Urinary bladder (tissue), 4 donors: Measurements from ENCODE around the gene ELK1. TPM values are rescaled to one million over a fixed set of nuclear protein-coding genes. Genes with fewer than 3 reads are reported as not detected.

Experiments
- DNase-seq: peaks from one replicate; pipeline ENCODE4 v3.0.0-alpha.2; 2015; ENCODE audit errors: extremely low spot score
- H3K27ac ChIP-seq: one replicate; pipeline ENCODE4 v1.5.1; 2013; ENCODE audit warnings: low read depth, mild to moderate bottlenecking, moderate library complexity
- H3K36me3 ChIP-seq: one replicate; pipeline ENCODE4 v1.6.1; 2013; ENCODE audit warnings: mild to moderate bottlenecking, moderate library complexity; ENCODE audit not compliant: insufficient read depth
- H3K4me1 ChIP-seq: one replicate; pipeline ENCODE4 v1.6.1; 2013; ENCODE audit warnings: mild to moderate bottlenecking, moderate library complexity; ENCODE audit not compliant: insufficient read depth
- H3K4me3 ChIP-seq: one replicate; pipeline ENCODE4 v1.5.1; 2013; ENCODE audit warnings: low read depth, low read length
- WGBS: extraction: QIAGEN DNeasy Blood & Tissue Kit; methylation state at CpG from one replicate; pipeline ENCODE4 v1.1.7; 2013; 5-methylcytosine and 5-hydroxymethylcytosine counted together
- polyA plus RNA-seq: library from polyadenylated mRNA; stranded (reverse); fragments of 200-250 nt; gene quantifications from one replicate; pipeline ENCODE4 v1.2.3, GENCODE V29; 2013
- small RNA-seq: library from RNA; depleted of rRNA; stranded (forward); fragments of <200 nt; gene quantifications from one replicate; pipeline ENCODE3, GENCODE V24; 2014
- total RNA-seq: library from RNA; depleted of rRNA; stranded (reverse); fragments of >200 nt; gene quantifications from one replicate; pipeline ENCODE4 v1.2.3, GENCODE V29; 2014
- donor health status: healthy with polysubstance abuse.
- donor health status: healthy.

ELK1 gene
- total and polyA plus RNA-seq, 2 donors: 8.6 to 30.2 TPM

GRCh38 chrX:47587091-47587891 is 63.1 kb downstream of the ELK1 start:
- DNase-seq: no peak
- Histone ChIP-seq H3K4me3 (no peak overlapping the region), H3K4me1 (no peaks in the 10 kb centered on the region), H3K36me3 (no peaks in the 10 kb centered on the region), H3K27ac (no peak overlapping the region)
- WGBS: 61% methylated on average over 4 of the region's 4 CpGs

- Histone ChIP-seq H3K27ac (no peak overlapping the region), H3K4me3 (no peak overlapping the region), H3K4me1 (no peaks in the 10 kb centered on the region), H3K36me3 (no peaks in the 10 kb centered on the region)
- DNase-seq: no peak
- 68% methylated on average over 11 of the region's 11 CpGs for WGBS
Measured at GRCh38 chrX:47586043-47586787, 64.1 kb downstream of the ELK1 start.

Small RNA genes within 50 kb of the gene (small RNA-seq; reads per million reads assigned to genes)
- not detected for gene MIR4769

Other genes starting within 250 kb of the ELK1 start
- 14.5 TPM for gene ZNF41, start 167.3 kb downstream of the ELK1 start, total RNA-seq
- gene ZNF41, start 167.3 kb downstream of the ELK1 start, polyA plus RNA-seq: 5.1 TPM
- 12.3 TPM for gene ARAF, start 89.4 kb downstream of the ELK1 start, total RNA-seq
- 45.4 TPM for gene ARAF, start 89.4 kb downstream of the ELK1 start, polyA plus RNA-seq
- 77.2 TPM for gene TIMP1, start 68.1 kb downstream of the ELK1 start, total RNA-seq
- gene TIMP1, start 68.1 kb downstream of the ELK1 start, polyA plus RNA-seq: 555 TPM
- gene SYN1, start 30.7 kb downstream of the ELK1 start, total RNA-seq: 0.63 TPM
- gene SYN1, start 30.7 kb downstream of the ELK1 start, polyA plus RNA-seq: 2.0 TPM
- gene CFP, start 20.6 kb downstream of the ELK1 start, total RNA-seq: 0.79 TPM
- gene CFP, start 20.6 kb downstream of the ELK1 start, polyA plus RNA-seq: 3.3 TPM
- 65.8 TPM for gene UXT, start 8.6 kb upstream of the ELK1 start, total RNA-seq
- gene UXT, start 8.6 kb upstream of the ELK1 start, polyA plus RNA-seq: 133 TPM
- 14.4 TPM for gene ZNF81, start 186.3 kb upstream of the ELK1 start, total RNA-seq
- 2.0 TPM for gene ZNF81, start 186.3 kb upstream of the ELK1 start, polyA plus RNA-seq